HepG2 (cell line): Measurements from ENCODE around the gene DUSP7. TPM values are rescaled to one million over a fixed set of nuclear protein-coding genes. Genes with fewer than 3 reads are reported as not detected.

Experiments used
- HIVEP1 ChIP-seq: sonication (generic); formaldehyde crosslinking; IDR thresholded peaks from 2 replicates; pipeline ENCODE4 v1.4.0; 2020; ENCODE audit warnings: mild to moderate bottlenecking, missing genetic modification reagents
- PPARG ChIP-seq: conservative IDR thresholded peaks from 2 replicates; pipeline ENCODE4 v1.6.1; 2016; ENCODE audit warnings: missing biosample characterization, missing genetic modification reagents
- THAP11 ChIP-seq: IDR thresholded peaks from 2 replicates; pipeline ENCODE4 v1.6.1; 2016; ENCODE audit warnings: missing biosample characterization, missing genetic modification reagents
- ZNF720 ChIP-seq: sonication (generic); formaldehyde crosslinking; IDR thresholded peaks from 2 replicates; pipeline ENCODE4 v1.4.0; 2020; ENCODE audit warnings: missing genetic modification reagents
- polyA plus RNA-seq, 8 experiments: library from polyadenylated mRNA; depleted of rRNA in 3 of 8; stranded (reverse) in 7 of 8; unstranded in 1 of 8; fragments of >200 nt; fragmentation: Illumina TruSeq in 4 of 8; extraction: Trizol in 4 of 8; gene quantifications; 2 replicates each; pipeline versions ENCODE4 v1.2.1 to v1.2.3, GENCODE V29; 2011 to 2016; ENCODE audit warnings: low read depth in 4 of 8, missing spikeins in 1 of 8, mixed read lengths in 1 of 8; ENCODE audit not compliant: insufficient read depth in 1 of 8
- total RNA-seq, 5 experiments: library from RNA; depleted of rRNA; stranded (reverse); fragments of >200 nt; fragmentation: Illumina TruSeq; extraction: Trizol; gene quantifications; 2 replicates each; pipeline ENCODE4 v1.2.3, GENCODE V29; 2016; ENCODE audit warnings: low read depth in 1 of 5
- TF ChIP-seq, protein P1 (sequence below): sonication (generic); IDR thresholded peaks from 2 replicates; pipeline ENCODE4 v1.6.1; 2016; ENCODE audit warnings: low read depth, borderline replicate concordance
- TF ChIP-seq, protein P2 (sequence below): sonication (generic); formaldehyde crosslinking; IDR thresholded peaks from 2 replicates; pipeline ENCODE4 v1.4.0; 2020; ENCODE audit warnings: missing genetic modification reagents, borderline replicate concordance
- TF ChIP-seq, protein P3 (sequence below), 2 experiments: fragments of 450-650 bp in 1 of 2; sonication (generic) in 1 of 2; formaldehyde crosslinking in 1 of 2; IDR thresholded peaks; 2 replicates each; pipeline versions ENCODE4 v1.6.1 to v1.8.0; 2016 to 2022; ENCODE audit warnings: antibody characterized with exemption in 1 of 2, mild to moderate bottlenecking in 1 of 2, missing genetic modification reagents in 1 of 2
- TF ChIP-seq, protein P4 (sequence below): sonication (generic); formaldehyde crosslinking; IDR thresholded peaks from 2 replicates; pipeline ENCODE4 v1.4.0; 2020; ENCODE audit warnings: mild to moderate bottlenecking, missing genetic modification reagents
- TF ChIP-seq, protein P5 (sequence below): sonication (generic); formaldehyde crosslinking; IDR thresholded peaks from 2 replicates; pipeline ENCODE4 v1.4.0; 2020; ENCODE audit warnings: low read depth, mild to moderate bottlenecking, missing genetic modification reagents

Gene DUSP7
- total and polyA plus RNA-seq, 2 of the 13 experiments (the other 11 are each of a cell fraction or from before 2014, with no cell fraction given) = 6.6 to 8.8 TPM

DNA sequence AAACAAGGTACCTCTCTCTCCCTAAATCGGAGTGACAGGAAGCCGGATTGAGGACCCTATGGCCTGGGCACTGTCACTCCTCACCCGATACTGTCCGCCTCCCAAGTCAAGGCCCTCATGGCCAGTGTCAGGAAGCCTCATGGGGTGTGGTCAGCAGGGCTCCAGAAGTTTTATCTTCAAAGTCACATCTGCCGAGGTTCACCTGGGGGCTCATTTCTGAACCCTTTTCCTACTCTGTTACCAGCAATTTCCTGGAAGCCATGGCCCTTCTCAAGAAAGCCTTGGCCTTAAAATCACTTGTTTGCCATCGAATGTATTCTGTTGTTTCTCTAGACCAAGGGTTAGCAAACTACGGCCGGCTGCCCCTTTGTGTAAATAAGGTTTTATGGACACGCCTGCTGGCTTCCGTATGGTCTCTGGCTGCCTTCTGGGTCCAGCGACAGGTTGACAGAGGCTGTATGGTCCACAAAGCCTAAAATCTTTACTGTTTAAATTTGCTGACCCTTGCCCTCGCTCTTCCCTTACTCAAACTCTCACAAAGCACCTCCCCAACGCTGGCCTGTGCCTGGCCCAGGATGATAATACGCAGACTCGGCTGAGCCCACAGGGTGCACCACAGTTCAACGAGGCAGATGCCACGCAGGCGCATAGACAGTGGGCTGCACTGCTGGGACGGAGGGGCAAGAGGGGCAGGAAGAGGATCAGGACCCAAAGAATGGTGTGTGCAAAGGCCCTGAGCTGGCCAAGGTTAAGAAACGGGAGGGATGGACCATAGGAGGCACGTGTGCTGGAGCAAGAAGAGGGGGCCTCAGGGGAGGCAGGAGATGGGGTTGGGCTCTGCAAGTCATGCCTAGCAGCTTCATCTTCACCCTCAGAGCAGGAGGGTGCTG is 24.7 kb upstream of the DUSP7 start (continued):
- TF ChIP-seq, protein P1, sequence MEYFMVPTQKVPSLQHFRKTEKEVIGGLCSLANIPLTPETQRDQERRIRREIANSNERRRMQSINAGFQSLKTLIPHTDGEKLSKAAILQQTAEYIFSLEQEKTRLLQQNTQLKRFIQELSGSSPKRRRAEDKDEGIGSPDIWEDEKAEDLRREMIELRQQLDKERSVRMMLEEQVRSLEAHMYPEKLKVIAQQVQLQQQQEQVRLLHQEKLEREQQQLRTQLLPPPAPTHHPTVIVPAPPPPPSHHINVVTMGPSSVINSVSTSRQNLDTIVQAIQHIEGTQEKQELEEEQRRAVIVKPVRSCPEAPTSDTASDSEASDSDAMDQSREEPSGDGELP = peak; percentile 68; the same call in 1 of the 2 replicates
- TF ChIP-seq, protein P2, sequence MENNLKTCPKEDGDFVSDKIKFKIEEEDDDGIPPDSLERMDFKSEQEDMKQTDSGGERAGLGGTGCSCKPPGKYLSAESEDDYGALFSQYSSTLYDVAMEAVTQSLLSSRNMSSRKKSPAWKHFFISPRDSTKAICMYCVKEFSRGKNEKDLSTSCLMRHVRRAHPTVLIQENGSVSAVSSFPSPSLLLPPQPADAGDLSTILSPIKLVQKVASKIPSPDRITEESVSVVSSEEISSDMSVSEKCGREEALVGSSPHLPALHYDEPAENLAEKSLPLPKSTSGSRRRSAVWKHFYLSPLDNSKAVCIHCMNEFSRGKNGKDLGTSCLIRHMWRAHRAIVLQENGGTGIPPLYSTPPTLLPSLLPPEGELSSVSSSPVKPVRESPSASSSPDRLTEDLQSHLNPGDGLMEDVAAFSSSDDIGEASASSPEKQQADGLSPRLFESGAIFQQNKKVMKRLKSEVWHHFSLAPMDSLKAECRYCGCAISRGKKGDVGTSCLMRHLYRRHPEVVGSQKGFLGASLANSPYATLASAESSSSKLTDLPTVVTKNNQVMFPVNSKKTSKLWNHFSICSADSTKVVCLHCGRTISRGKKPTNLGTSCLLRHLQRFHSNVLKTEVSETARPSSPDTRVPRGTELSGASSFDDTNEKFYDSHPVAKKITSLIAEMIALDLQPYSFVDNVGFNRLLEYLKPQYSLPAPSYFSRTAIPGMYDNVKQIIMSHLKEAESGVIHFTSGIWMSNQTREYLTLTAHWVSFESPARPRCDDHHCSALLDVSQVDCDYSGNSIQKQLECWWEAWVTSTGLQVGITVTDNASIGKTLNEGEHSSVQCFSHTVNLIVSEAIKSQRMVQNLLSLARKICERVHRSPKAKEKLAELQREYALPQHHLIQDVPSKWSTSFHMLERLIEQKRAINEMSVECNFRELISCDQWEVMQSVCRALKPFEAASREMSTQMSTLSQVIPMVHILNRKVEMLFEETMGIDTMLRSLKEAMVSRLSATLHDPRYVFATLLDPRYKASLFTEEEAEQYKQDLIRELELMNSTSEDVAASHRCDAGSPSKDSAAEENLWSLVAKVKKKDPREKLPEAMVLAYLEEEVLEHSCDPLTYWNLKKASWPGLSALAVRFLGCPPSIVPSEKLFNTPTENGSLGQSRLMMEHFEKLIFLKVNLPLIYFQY = peak; percentile 34; the same call in 1 of the 2 replicates
- TF ChIP-seq, protein P3, sequence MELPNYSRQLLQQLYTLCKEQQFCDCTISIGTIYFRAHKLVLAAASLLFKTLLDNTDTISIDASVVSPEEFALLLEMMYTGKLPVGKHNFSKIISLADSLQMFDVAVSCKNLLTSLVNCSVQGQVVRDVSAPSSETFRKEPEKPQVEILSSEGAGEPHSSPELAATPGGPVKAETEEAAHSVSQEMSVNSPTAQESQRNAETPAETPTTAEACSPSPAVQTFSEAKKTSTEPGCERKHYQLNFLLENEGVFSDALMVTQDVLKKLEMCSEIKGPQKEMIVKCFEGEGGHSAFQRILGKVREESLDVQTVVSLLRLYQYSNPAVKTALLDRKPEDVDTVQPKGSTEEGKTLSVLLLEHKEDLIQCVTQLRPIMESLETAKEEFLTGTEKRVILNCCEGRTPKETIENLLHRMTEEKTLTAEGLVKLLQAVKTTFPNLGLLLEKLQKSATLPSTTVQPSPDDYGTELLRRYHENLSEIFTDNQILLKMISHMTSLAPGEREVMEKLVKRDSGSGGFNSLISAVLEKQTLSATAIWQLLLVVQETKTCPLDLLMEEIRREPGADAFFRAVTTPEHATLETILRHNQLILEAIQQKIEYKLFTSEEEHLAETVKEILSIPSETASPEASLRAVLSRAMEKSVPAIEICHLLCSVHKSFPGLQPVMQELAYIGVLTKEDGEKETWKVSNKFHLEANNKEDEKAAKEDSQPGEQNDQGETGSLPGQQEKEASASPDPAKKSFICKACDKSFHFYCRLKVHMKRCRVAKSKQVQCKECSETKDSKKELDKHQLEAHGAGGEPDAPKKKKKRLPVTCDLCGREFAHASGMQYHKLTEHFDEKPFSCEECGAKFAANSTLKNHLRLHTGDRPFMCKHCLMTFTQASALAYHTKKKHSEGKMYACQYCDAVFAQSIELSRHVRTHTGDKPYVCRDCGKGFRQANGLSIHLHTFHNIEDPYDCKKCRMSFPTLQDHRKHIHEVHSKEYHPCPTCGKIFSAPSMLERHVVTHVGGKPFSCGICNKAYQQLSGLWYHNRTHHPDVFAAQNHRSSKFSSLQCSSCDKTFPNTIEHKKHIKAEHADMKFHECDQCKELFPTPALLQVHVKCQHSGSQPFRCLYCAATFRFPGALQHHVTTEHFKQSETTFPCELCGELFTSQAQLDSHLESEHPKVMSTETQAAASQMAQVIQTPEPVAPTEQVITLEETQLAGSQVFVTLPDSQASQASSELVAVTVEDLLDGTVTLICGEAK (IDR thresholded peaks at IDR 0.05) = no peak
- TF ChIP-seq, protein P3 (CRISPR knock-in tag; IDR thresholded peaks at IDR 0.05) = peak; percentile 8; the same call in 1 of the 2 replicates
- TF ChIP-seq, protein P4, sequence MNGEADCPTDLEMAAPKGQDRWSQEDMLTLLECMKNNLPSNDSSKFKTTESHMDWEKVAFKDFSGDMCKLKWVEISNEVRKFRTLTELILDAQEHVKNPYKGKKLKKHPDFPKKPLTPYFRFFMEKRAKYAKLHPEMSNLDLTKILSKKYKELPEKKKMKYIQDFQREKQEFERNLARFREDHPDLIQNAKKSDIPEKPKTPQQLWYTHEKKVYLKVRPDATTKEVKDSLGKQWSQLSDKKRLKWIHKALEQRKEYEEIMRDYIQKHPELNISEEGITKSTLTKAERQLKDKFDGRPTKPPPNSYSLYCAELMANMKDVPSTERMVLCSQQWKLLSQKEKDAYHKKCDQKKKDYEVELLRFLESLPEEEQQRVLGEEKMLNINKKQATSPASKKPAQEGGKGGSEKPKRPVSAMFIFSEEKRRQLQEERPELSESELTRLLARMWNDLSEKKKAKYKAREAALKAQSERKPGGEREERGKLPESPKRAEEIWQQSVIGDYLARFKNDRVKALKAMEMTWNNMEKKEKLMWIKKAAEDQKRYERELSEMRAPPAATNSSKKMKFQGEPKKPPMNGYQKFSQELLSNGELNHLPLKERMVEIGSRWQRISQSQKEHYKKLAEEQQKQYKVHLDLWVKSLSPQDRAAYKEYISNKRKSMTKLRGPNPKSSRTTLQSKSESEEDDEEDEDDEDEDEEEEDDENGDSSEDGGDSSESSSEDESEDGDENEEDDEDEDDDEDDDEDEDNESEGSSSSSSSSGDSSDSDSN (CRISPR knock-in tag) = peak; percentile 63
- TF ChIP-seq PPARG (CRISPR knock-in tag) (peak; percentile 95), HIVEP1 (CRISPR knock-in tag) (0 out of 2 replicates have a peak, but pooled peaks have one; percentile 34), ZNF720 (CRISPR knock-in tag) (no peak), THAP11 (CRISPR knock-in tag) (peak; percentile 53)
- TF ChIP-seq, protein P5, sequence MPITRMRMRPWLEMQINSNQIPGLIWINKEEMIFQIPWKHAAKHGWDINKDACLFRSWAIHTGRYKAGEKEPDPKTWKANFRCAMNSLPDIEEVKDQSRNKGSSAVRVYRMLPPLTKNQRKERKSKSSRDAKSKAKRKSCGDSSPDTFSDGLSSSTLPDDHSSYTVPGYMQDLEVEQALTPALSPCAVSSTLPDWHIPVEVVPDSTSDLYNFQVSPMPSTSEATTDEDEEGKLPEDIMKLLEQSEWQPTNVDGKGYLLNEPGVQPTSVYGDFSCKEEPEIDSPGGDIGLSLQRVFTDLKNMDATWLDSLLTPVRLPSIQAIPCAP = no peak
